Glomerular visceral epithelial cell (primary cell): ENCODE measurements around the gene HELZ.

Experiments used
- DNase-seq: peaks from one replicate; pipeline ENCODE4 v3.0.0-alpha.2; 2016; ENCODE audit errors: extremely low spot score

HELZ gene

DNA sequence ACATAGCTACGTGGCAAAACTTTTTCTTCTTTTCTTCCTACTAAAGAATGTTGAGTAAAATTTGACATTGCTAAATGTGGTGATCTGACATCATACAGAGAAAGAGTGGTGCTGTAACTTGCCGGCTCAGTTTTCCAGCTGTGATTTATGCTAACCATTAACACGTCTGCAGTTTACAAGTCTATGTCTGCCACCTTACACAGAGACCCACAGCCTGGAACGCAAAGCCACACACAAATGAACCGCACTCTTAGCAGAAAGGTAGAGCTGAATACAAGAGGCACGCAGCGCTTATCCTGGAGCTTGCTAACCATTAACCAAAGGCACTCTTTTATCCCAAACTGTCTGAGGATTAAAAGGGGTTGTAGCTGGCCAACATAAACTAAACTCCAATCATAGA is 168.7 kb downstream of the HELZ start:
- DNase-seq: peak; percentile 82

DNA sequence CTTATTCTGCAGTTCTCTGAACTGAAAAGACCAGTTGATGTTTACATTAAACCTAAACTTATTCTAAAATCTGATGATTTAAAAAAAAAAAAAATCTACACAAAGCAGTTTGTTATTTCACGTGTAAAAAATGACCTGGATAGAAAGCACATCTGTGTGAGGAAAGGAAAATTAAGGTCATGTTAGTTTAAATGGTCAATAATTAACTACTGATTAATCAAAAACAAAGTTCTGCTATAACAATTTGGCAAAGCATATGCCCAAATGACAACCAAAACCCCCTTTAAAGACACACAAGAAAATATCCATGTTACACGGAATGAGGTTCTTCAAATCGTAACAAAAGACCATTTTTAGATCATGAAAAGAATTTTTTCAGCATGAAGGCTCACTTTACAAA is 170.2 kb downstream of the HELZ start:
- no peak for DNase-seq

DNA sequence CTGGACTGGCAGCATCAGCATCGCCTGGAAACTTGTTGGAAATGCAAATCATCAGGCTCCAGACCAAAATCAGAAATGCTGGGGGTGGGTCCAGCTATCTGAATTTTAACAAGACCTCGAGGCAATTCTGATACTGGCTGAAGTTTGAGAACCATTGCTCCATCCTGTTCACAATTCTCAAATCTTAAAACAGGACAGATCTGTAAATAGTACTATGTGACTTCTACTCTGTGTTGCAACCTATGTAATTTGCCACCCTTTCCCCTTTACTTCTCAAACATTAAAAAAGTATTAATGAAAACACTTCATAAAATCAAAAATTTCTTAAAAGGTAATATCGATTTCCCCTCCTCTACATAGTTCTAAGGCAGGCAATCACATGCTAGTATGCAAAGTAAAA is 172.1 kb downstream of the HELZ start:
- DNase-seq: no peak

DNA sequence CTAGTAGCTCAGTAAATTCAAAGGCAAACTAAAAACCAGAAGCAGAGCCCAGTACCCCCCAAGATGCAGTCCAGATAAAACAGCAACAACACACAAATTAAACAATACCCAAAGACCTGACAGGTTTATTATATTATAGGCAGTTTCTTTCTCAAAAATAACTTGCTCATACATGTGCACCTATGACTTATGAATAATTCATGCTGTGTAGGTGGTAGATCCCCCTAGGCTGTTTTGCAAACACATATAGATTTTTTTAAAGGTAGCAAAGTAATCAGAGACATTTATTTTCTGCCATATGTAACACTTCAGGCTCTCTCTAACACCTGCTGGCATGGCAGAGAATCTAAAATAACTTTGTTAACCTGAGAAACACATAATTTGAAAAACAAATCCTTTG is 173.4 kb downstream of the HELZ start:
- DNase-seq: no peak

DNA sequence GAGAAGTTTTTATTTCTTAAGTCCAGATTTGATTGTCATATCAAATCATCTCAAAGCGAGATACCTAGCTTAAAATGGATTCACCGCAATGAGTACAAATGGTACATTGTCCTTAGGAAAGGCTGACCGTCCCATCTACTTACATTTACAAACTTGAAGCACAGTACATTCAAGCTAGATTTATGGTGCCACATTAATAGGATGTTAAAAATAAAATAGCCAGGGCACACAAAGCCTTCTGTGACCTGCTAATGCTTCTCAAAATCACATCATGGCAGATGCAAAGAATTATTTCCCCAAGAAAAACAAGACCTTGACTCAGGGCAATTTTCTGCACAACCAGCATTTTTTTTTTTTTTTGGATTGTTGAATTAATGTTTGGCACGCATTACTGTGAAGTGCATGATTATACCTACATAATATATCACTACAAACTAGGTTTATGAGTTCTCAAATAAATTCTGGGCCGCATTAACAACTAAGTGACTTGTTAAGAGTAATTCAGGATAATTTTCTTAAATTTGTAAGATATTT is 175.3 kb downstream of the HELZ start:
- DNase-seq: no peak

DNA sequence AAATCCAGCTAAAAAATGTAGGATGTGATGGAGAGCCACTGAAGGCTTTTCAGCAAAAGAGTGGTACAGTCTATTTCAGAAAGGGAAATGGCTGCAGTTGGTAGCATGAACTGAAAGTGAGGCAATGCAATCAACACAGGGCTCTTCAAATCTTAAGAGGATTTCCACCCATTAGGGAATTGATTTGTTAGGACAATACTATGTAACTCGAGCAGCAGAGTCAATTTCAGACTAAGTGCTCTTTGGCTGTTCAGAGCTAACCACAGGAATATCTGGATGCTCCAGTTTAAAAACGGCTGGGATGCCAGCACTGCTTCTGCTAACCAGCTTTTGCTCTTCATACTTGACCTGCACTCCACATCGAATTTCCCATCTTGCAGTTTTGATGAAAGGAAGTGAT is 176.0 kb downstream of the HELZ start:
- no peak for DNase-seq

DNA sequence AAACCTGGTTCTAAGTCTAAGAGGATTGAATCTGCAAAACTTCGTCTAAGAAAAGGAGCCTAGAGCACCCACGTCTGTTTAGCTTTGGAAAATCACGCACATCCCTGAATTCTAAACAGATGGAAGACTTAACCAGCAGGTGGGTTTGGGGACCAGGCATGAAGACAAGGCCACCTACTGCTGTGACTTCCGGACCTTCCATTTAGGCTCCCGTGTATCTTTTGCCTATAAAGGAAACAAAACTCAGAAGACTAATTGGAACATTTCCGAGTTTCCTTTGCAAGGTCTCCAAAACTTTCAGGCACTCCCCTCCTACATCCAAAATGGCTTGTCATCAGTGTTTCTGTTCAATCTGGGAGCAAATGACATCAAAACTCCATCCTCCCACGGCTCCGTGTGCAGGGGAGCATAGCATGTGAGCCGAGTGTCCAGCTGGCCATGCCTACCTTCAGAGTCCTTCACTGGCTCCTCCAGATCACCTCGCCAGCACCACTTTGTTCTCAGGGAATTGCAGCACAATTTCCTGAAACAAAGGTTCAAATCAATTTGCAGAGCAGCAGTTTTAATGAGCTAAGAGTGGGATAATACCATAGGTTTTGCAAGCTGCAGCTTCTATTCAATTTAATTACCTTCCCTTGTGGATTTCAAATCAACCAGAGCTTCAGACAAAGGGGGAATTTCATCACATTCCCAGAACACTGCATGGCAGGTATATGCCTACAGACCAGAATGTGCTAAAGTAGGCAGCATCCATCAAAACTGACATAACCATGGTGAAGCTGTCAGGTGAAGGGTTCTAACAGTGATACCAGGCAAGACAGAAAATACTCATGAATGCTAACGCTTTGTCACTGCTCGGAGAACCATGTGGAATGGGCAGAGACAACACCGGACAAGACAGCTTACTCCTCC is 177.2 kb downstream of the HELZ start:
- DNase-seq: no peak

DNA sequence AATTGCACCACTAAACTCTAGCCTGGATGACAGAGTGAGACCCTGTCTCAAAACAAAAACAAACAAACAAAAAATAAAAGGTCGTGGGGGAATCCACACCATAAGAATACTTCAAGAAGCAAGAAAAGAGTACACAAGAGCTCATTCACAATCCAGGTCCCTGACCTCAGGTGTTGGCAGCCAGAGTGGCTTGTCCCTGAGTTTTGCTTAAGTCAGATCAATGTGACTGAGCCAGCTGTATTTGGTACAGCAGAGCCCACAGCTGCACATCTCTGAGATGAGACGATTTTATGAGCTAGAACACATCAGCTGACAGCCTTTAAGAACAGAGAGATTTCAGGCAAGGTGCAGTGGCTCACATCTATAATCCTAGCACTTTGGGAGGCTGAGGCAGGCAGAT is 178.3 kb downstream of the HELZ start:
- no peak for DNase-seq

DNA sequence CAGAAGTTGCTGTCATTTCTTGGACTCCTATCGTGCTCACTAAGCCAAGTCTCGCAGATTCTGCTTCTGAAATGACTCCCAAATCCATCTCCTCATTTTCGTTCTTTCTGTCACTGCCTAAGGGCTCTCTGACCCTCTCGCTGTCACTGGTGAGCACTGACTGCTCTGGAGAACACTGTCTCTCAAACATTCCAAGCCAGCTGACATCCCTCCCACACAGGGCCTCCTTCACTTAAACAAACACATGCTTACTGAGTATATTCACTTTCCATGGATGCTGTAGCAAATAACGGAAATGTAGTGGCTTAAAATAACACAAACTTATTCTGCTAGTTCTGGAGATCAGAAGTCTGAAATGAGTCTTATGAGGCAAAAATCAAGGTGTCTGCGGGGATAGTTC is 181.9 kb downstream of the HELZ start:
- DNase-seq: no peak

DNA sequence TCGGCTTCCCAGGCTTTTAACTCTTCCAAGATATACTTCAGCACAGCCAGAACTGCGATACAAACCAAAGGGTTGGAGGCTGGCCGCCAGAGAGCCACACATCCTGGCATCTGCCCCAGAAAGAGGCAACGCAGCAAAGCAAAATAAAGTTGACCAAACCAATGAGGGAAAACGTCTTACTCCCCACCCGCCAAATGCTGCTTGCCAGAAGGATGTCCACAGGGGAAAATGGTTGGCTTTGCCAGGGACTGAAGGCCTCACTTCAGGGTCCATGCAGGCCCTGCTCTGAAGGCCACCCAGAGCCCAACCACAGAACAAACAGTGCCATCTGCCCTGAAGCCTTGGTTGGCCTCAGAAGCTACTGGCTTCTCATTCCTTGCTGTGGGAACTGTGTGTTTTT is 185.6 kb downstream of the HELZ start:
- DNase-seq: no peak

DNA sequence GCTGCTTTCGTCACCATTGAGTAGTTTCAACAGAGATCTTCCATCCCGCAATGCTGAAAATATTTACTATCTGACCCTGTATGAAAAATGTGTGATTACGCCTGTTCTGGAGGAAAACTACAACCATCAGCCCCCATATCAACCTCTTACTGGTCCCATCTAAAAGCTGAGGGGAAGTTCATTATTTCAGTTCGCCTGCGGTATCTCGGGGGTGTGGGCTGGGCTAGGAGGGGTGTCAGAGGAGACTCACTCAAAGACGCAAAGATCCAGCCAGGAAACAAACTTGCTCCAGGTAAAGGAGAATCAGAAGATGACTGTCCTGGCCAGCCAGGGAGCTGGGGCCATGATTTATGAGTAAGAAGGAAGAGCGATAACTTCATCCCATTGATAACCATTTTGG is 187.0 kb downstream of the HELZ start:
- DNase-seq: no peak

DNA sequence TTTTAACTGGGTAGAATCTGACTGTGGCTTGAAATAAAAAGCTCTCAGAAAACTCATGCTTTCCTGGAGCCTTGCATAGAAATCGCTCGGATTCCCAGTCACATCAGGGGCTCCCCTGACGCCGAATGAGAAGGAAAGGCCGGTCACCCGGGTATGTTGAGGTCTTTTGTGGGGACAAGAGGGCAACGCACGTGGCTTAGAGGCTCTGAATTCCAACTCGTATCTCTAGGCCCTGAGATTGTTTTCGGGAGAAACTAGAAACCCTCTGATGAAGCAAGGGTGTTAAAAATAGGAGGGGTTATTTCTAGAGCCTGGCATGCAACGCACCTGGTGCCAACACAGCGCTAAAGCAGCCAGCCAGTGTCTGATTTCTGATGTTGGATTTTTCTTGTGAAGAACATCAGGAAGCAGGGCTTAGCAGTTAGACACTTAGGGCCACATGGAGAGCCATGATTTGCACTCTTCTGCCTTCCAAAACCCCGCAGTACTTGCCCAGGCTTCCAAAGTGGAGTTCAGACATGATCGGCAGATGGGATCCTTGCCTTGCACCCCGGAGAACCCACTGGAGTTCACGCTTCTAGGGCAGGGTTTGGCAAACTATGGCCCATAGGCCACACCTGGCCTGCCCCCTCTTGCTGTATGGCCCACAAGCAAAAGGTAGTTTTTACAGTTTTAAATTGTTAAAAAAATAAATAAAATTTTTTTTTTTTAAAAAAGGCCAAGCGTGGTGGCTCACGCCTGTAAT is 188.1 kb downstream of the HELZ start:
- DNase-seq: no peak

DNA sequence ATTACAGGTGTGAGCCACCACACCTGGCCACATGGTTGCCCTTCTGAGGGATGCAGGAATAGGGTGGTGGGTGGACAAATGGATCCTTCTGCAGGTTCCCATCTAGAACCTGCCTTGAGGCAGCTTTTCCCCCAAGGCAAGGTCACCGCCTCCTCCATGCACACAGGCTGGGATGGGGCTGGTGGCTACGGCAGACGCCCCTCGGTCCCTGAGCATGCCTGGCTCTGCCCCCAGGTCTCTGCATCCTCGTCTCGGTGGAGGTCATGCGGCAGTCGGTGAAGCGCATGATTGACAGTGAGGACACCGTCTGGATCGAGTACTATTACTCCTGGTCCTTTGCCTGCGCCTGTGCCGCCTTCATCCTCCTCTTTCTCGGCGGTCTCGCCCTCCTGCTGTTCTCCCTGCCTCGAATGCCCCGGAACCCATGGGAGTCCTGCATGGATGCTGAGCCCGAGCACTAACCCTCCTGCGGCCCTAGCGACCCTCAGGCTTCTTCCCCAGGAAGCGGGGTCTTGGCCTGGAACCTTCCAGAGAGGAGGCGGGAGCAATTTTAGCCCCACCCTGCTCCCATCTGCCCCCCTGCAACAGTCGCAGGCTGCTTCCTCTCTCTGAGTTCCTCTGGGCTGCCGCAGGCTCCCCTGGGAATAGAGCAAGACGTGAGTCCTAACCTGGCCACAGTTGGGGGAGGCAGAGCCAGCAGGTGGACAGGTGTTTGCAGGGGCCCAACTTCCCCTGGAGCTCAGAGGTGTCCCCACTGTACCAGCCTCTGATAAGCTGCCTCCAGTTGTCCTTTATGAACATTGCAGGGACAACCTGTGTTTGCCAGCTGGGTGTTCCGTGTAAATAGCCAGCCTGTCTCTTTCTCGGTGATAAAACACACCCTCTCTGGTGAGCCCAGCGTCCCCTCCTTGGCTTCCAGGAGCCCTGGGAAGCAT is 188.9 kb downstream of the HELZ start:
- DNase-seq: no peak

DNA sequence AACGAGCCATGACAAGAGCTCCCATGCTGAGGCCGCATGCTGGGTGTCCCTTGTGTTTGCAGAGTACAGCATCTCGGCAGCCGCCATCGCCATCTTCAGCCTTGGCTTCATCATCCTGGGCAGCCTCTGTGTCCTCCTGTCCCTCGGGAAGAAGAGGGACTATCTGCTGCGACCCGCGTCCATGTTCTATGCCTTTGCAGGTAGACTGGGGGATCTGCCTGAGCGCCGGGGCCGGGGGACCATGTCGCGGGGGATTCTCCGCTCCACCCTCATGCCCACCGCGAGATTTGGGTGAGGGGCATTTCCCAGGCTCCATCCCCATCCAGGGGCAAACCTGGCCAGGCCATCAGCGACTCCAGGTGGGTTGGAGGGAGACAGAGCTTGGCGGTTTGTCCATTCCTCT is 190.0 kb downstream of the HELZ start:
- DNase-seq: no peak

DNA sequence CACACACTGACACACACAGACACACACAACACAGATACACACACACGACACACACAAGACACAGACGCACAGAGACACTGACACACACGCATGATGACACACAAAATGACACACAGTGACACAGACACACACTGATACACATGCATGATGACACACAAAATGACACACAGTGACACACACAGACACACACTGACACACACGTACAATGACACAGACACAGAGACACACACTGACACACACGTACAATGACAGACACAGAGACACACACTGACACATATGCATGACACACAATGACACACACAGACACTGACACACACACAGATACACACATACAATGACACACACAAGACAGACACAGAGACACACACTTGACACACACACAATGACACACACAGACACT is 190.4 kb downstream of the HELZ start:
- DNase-seq: no peak

DNA sequence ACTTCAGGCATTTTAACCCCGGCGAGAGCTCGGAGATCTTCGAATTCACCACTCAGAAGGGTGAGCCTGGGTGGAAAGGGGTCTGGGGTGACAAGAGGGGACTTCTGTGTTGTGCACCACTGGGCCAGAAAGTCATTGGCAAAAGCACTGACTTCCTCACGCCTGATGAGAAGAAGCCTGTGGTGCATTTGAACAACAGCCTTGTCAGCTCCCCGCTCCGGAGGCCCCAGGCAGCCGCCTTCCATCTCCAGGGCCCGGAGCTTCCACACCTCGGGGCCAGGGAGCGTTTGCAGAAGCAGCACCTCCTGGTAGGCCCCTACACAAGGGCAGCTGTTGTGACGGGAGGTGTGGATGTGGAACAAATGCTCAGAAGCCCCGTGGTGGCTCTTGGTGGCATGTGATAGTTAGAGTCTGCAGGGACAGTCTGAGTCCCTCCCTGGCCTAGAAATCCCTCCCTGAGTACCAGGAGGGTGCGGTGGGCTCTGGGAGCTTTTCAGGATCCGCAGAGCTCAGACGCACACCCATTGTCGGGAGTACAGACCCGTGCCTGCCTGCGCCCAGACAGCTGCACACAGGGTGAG is 190.9 kb downstream of the HELZ start:
- DNase-seq: no peak

DNA sequence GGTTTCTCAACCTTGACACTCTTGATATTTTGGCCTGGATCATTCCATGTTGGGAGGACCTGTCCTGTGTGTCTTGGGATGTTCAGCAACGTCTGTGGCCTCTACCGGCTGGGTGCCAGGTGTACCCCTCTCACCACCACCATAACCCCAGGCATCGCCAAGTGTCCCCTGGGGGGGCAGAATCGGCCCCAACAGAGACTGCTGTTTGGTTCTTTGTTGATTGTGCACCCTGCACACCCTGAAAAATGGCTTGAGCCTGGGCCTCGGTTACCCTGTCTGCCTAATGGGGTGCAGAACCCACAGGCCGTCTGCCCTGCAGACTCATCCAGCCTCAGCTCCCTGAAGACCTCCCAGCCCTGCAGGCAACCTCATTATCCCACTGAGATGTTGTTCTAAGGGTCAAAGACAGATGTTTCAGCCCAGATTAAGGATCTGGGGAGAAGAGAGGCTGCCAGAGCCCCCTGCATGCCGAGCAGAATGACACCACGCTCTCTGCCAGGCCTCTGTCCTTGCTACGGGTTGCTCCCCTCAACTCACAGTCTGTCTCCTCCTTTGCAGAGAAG is 191.5 kb downstream of the HELZ start:
- no peak for DNase-seq

DNA sequence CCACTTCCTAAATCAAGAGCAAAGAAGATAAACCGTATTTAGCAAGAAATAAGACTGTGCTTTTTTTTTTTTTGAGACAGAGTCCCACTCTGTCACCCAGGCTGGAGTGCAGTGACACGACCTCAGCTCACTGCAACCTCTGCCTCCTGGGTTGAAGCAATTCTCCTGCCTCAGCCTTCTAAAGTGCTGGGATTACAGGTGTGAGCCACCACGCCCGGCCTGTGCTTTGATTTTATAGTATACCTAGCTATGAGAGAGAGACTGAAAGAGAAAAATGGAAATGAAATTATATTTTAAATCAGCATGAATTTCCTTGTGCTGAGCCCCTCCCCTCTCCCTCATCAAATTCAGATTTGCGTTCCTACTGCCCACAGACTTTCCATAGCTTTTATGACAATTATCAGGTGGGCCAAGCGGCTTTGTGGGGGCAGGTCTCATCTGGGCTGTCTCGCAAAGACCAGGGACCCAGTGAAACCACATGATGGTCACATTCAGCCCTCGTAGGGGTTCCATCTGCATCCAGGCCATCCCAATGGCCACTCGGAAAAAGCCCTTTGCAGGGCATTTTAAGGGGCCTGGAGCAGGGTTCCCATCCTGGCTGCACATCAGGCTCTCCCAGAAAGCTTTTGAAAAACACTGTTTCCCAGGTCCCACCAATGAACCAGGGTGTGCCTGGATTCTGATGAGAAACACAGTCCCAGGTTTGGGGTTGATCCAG is 192.1 kb downstream of the HELZ start:
- no peak for DNase-seq

DNA sequence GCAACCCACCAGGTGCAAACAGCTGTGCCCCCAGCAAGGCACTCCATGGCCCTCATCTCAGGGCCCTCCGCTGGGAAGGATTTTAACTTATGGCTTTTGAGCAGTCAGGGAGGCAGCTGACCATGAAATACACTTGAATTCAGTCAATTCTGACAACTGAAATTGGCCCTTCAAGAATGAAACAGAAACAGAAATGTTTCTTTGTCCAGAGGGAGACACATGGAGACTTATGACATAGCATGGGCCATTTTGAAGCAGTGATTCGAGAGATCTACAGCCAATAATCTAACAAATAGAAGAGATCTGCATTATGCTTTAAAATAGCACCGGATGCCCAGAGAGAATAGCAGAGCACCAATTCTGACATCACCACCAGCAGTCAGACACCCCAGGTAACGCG is 193.2 kb downstream of the HELZ start:
- no peak for DNase-seq

DNA sequence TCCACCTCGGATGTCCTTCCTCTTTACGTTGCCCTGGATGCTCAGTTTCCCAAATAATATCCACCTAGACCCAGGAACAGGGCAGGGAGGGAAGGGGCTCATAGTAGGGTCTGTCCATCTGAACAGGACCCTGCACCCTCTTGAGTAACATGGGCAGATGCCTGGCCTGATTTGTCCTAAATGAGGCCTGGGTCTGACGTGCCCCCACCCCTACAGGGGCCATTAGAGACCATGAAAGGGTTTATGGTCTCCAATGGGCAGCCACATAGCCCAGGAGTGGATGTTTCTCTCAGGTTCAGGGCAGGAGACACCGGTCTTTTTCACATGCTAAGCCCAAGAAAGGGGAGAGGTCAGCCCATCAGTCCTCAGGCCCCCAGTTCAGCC is 193.8 kb downstream of the HELZ start:
- DNase-seq: no peak
